Panc1 (cell line): ENCODE data around the gene EEF1AKMT1. TPM values are rescaled to one million over a fixed set of nuclear protein-coding genes. Genes with fewer than 3 reads are reported as not detected.

Source experiments
- ATAC-seq: fragments of 200-7000 bp; cut with Tn5 transposase; 2 replicates; pipeline ENCODE4 v1.9.1; 2020; ENCODE audit warnings: mild to moderate bottlenecking, moderate library complexity
- BruUV-seq: library from RNA; stranded (reverse); fragments of 400-500 nt; replicated peaks from 2 replicates; lab custom pipeline; 2021; lab: Mats Ljungman, UMichigan
- CTCF ChIA-PET: fragments of 300-600 bp; sonication (Branson Sonifier 250); formaldehyde crosslinking; loops from one replicate; lab custom pipeline; 2022; ENCODE audit warnings: antibody characterized with exemption; lab: Charles Lee
- POLR2A ChIA-PET: fragments of 300-600 bp; sonication (Branson Sonifier 250); formaldehyde crosslinking; loops from one replicate; lab custom pipeline; 2022; ENCODE audit warnings: antibody characterized with exemption; lab: Charles Lee
- DNase-seq: peaks from one replicate; pipeline ENCODE4 v3.0.0-alpha.2; 2010; ENCODE audit warnings: low read depth, low spot score
- H3K27ac ChIP-seq: 2 replicates; pipeline ENCODE4 v1.5.1; 2011; ENCODE audit warnings: mild to moderate bottlenecking, low read length, inconsistent platforms
- H3K27me3 ChIP-seq: fragments of 200-500 bp; sonication (Bioruptor generic); 2 replicates; pipeline ENCODE4 v1.6.0; 2014; ENCODE audit warnings: low read length, inconsistent platforms; ENCODE audit not compliant: control insufficient read depth, insufficient read depth
- H3K36me3 ChIP-seq: fragments of 200-500 bp; sonication (Bioruptor generic); 2 replicates; pipeline ENCODE4 v1.5.1; 2014; ENCODE audit warnings: inconsistent platforms, mild to moderate bottlenecking, low read length, moderate library complexity; ENCODE audit not compliant: control insufficient read depth, insufficient read depth
- H3K4me1 ChIP-seq: 2 replicates; pipeline ENCODE4 v1.5.1; 2011; ENCODE audit warnings: inconsistent platforms, mild to moderate bottlenecking, low read length, moderate library complexity; ENCODE audit not compliant: control insufficient read depth, insufficient read depth
- H3K4me3 ChIP-seq, 2 experiments: 2 replicates each; pipeline ENCODE4 v1.5.1; 2011 to 2012; ENCODE audit warnings: low read depth in 2 of 2, low read length in 2 of 2, mild to moderate bottlenecking in 2 of 2, inconsistent platforms in 1 of 2, moderate library complexity in 1 of 2
- H3K9me3 ChIP-seq: fragments of 200-500 bp; sonication (Bioruptor generic); 2 replicates; pipeline ENCODE4 v1.5.1; 2014; ENCODE audit warnings: low read depth, mild to moderate bottlenecking, inconsistent platforms, low read length, moderate library complexity; ENCODE audit not compliant: control insufficient read depth, insufficient read depth
- POLR2AphosphoS5 ChIP-seq: IDR thresholded peaks from 2 replicates; pipeline ENCODE4 v1.6.1; 2012; ENCODE audit warnings: mild to moderate bottlenecking, low read depth, low read length, moderate library complexity
- SIN3A ChIP-seq: IDR thresholded peaks from 2 replicates; pipeline ENCODE4 v1.6.1; 2012; ENCODE audit warnings: low read depth, mild to moderate bottlenecking, low read length, moderate library complexity, borderline replicate concordance; ENCODE audit not compliant: insufficient read depth
- TCF7L2 ChIP-seq: IDR thresholded peaks from 2 replicates; pipeline ENCODE4 v1.6.1; 2011; ENCODE audit warnings: mild to moderate bottlenecking, low read depth, low read length, inconsistent platforms
- in situ Hi-C: cut with HindIII; loops from 2 replicates; pipeline ENCODE4 v1.10.0; 2016; ENCODE audit warnings: low sequenced_read_pairs, low pct_unique_long_range_greater_than_20kb
- intact Hi-C: fragments of 100-400 bp; cut with micrococcal nuclease; formaldehyde crosslinking; loops from one replicate; pipeline ENCODE4 v1.10.0; 2022; ENCODE audit not compliant: unreplicated experiment
- total RNA-seq: library from RNA; stranded (reverse); gene quantifications from one replicate; pipeline ENCODE4 v1.2.1, GENCODE V29; 2021; ENCODE audit not compliant: unreplicated experiment
- TF ChIP-seq, protein P1 (sequence below), 2 experiments: IDR thresholded peaks; 2 replicates each; pipeline ENCODE4 v1.6.1; 2011 to 2012; ENCODE audit warnings: low read depth in 2 of 2, control low read depth in 1 of 2, low read length in 1 of 2, mild to moderate bottlenecking in 1 of 2, moderate library complexity in 1 of 2; ENCODE audit not compliant: insufficient read depth in 1 of 2
- TF ChIP-seq, protein P2 (sequence below): fragments of 450-650 bp; IDR thresholded peaks from 2 replicates; pipeline ENCODE4 v1.5.1; 2017; ENCODE audit warnings: mild to moderate bottlenecking

Gene EEF1AKMT1
- total RNA-seq, 1 experiment from 2014 or later = 5.4 TPM

DNA sequence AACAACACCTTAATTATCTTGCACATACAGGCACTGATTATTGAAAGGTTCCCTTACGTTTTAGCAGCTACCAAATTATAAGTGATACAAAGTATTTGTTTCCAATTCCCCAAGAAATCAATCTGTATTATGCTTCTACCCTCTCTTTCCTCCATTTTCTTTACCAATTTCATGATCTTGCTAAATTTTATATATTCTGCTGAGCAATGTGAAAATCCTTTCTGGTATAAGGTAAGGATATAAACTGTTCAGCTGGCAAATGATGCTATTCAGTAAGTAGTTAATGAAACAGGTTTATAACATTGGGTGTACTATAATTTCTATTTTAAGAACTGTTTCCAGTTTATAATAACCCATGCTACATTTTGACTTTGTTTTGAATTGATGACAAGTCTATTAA, 985 bp upstream of the EEF1AKMT1 start:
- H3K9me3 ChIP-seq = no peaks in the 10 kb centered on the region
- no TSS peak for BruUV-seq
- DNase-seq (no peak), ATAC-seq (no peak)
- H3K27me3 ChIP-seq = no peaks in the 10 kb centered on the region
- in situ Hi-C loops = no loop called here
- intact Hi-C loops = loop anchor here (10.0 kb wide), 1 partner anchor 280 kb away; no protein-coding TSS in a partner anchor
- H3K36me3 ChIP-seq = no peaks in the 10 kb centered on the region; the same call in none of the 2 replicates
- CTCF ChIA-PET = no interaction called here
- TF ChIP-seq, protein P1, sequence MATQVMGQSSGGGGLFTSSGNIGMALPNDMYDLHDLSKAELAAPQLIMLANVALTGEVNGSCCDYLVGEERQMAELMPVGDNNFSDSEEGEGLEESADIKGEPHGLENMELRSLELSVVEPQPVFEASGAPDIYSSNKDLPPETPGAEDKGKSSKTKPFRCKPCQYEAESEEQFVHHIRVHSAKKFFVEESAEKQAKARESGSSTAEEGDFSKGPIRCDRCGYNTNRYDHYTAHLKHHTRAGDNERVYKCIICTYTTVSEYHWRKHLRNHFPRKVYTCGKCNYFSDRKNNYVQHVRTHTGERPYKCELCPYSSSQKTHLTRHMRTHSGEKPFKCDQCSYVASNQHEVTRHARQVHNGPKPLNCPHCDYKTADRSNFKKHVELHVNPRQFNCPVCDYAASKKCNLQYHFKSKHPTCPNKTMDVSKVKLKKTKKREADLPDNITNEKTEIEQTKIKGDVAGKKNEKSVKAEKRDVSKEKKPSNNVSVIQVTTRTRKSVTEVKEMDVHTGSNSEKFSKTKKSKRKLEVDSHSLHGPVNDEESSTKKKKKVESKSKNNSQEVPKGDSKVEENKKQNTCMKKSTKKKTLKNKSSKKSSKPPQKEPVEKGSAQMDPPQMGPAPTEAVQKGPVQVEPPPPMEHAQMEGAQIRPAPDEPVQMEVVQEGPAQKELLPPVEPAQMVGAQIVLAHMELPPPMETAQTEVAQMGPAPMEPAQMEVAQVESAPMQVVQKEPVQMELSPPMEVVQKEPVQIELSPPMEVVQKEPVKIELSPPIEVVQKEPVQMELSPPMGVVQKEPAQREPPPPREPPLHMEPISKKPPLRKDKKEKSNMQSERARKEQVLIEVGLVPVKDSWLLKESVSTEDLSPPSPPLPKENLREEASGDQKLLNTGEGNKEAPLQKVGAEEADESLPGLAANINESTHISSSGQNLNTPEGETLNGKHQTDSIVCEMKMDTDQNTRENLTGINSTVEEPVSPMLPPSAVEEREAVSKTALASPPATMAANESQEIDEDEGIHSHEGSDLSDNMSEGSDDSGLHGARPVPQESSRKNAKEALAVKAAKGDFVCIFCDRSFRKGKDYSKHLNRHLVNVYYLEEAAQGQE (IDR thresholded peaks at IDR 0.05; ENCODE audit: insufficient read depth in 1 of 2, low read depth in 2 of 2, low read length in 1 of 2) = no peak
- TF ChIP-seq POLR2AphosphoS5 = no peak
- TF ChIP-seq, protein P2, sequence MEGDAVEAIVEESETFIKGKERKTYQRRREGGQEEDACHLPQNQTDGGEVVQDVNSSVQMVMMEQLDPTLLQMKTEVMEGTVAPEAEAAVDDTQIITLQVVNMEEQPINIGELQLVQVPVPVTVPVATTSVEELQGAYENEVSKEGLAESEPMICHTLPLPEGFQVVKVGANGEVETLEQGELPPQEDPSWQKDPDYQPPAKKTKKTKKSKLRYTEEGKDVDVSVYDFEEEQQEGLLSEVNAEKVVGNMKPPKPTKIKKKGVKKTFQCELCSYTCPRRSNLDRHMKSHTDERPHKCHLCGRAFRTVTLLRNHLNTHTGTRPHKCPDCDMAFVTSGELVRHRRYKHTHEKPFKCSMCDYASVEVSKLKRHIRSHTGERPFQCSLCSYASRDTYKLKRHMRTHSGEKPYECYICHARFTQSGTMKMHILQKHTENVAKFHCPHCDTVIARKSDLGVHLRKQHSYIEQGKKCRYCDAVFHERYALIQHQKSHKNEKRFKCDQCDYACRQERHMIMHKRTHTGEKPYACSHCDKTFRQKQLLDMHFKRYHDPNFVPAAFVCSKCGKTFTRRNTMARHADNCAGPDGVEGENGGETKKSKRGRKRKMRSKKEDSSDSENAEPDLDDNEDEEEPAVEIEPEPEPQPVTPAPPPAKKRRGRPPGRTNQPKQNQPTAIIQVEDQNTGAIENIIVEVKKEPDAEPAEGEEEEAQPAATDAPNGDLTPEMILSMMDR = no peak
- TF ChIP-seq SIN3A = no peak
- no peak for TF ChIP-seq TCF7L2
- H3K4me1 ChIP-seq = 0 out of 2 replicates have a peak, but pooled peaks cover 2% of the 10 kb centered on the region
- POLR2A ChIA-PET = no interaction called here
- no peak overlapping the region for H3K27ac ChIP-seq
- no peak overlapping the region for H3K4me3 ChIP-seq

DNA sequence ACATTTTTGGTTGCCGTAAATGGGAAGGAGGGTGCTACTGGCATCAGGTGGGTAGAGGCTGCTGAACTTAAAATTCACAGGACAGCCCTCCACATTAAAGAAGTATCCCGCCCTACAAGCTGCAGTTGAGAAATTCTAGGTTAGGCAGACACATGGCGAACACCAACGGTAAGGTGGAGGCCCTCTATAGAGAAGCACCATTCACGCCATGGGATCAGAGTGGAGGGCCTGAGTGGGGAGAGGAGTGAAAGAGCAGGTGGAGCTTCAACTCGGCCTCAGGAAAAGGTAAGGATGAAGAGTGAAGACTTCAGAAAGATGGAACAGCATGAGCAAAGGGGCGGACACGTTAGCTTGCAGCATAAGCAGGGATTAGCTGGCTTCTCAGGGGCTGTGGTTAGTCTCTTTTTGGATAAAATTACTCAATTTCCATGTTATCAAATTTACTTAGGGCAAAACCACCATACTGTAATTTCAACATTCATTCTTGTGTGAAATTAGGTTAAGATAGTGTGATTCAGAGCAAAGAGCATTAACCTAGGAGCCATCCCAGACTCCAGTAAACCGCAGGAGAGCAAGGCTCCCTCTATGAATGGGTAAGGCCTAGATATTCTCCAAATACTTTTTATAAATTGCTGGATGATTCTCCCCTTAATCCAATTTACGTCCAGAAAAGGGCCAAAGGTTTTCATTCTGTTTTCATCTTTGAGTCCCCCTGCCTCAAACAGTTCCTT, 1.2 kb downstream of the EEF1AKMT1 start:
- peak overlapping the region; percentile 62 to 63 for H3K4me3 ChIP-seq
- peak overlapping the region; percentile 90 for H3K27ac ChIP-seq
- intact Hi-C loops (loop anchor here (10.0 kb wide), 1 partner anchor 278 kb away; no protein-coding TSS in a partner anchor), in situ Hi-C loops (no loop called here)
- TF ChIP-seq POLR2AphosphoS5 (no peak), SIN3A (no peak), TCF7L2 (no peak)
- TF ChIP-seq, protein P1 (IDR thresholded peaks at IDR 0.05; ENCODE audit: insufficient read depth in 1 of 2, low read depth in 2 of 2, low read length in 1 of 2) = no peak
- TF ChIP-seq, protein P2 = no peak
- no peaks in the 10 kb centered on the region; the same call in none of the 2 replicates for H3K36me3 ChIP-seq
- ATAC-seq (no peak), DNase-seq (no peak)
- no peaks in the 10 kb centered on the region for H3K9me3 ChIP-seq
- 0 out of 2 replicates have a peak, but pooled peaks cover 2% of the 10 kb centered on the region for H3K4me1 ChIP-seq
- POLR2A ChIA-PET = no interaction called here
- CTCF ChIA-PET = interaction anchor here (0.7 kb wide), 1 partner anchor 49 kb away, joined by 6 read pairs; no protein-coding TSS in a partner anchor
- no peaks in the 10 kb centered on the region for H3K27me3 ChIP-seq
- BruUV-seq = no TSS peak
